HepG2 (cell line): ENCODE results near the gene SIVA1. TPM values are rescaled to one million over a fixed set of nuclear protein-coding genes. Genes with fewer than 3 reads are reported as not detected.

Experiments
- ATAC-seq: fragments of 200-7000 bp; cut with Tn5 transposase; 3 replicates; pipeline ENCODE4 v1.9.1; 2020; ENCODE audit warnings: mild to moderate bottlenecking, moderate library complexity
- BruUV-seq: library from RNA; stranded (reverse); fragments of 400-500 nt; replicated peaks from 2 replicates; lab custom pipeline; 2021; lab: Mats Ljungman, UMichigan
- CTCF ChIA-PET: fragments of 300-600 bp; formaldehyde crosslinking; extraction: SDS; loops from one replicate; lab custom pipeline; 2021; ENCODE audit warnings: low total read pairs, inconsistent platforms, low intra/inter-chr PET ratio; lab: Yijun Ruan, JAX
- POLR2A ChIA-PET: fragments of 350-600 bp; sonication (Branson Sonifier 250); formaldehyde crosslinking; loops from one replicate; lab custom pipeline; 2020; ENCODE audit warnings: antibody characterized with exemption, inconsistent platforms; lab: Yijun Ruan, JAX
- DNase-seq: peaks from one replicate; pipeline ENCODE4 v3.0.0-alpha.2; 2015; ENCODE audit warnings: low spot score
- FAIRE-seq: peaks from 3 replicates; lab custom pipeline; 2011; peaks lifted over from hg19 to GRCh38; lab: Jason Lieb, UNC
- H2AFZ ChIP-seq: one replicate; pipeline ENCODE4 v1.6.1; 2011; ENCODE audit warnings: low read length, inconsistent platforms
- H3K27ac ChIP-seq: fragments of 300-600 bp; 3 replicates; pipeline ENCODE4 v1.8.0; 2011; ENCODE audit warnings: mixed run types, mild to moderate bottlenecking, mixed read lengths, low read length, inconsistent platforms; ENCODE audit not compliant: insufficient read depth; ENCODE audit errors: extremely low read length
- H3K27me3 ChIP-seq, 2 experiments: fragments of 200-600 bp in 1 of 2; 2 replicates in 1 of 2; 3 replicates in 1 of 2; pipeline versions ENCODE4 v1.6.0 to v1.8.0; 2011; ENCODE audit warnings: low read length in 2 of 2, mild to moderate bottlenecking in 2 of 2, moderate library complexity in 2 of 2, inconsistent platforms in 1 of 2; ENCODE audit not compliant: insufficient read depth in 2 of 2, control insufficient read depth in 1 of 2
- H3K36me3 ChIP-seq, 2 experiments: fragments of 200-600 bp in 1 of 2; replicated peaks in 1 of 2; 2 replicates in 1 of 2; 3 replicates in 1 of 2; pipeline versions ENCODE4 v1.5.1 to v1.8.0; 2011; ENCODE audit warnings: low read length in 2 of 2, inconsistent platforms in 1 of 2; ENCODE audit not compliant: insufficient read depth in 2 of 2, control insufficient read depth in 1 of 2
- H3K4me1 ChIP-seq: 2 replicates; pipeline ENCODE4 v1.5.1; 2012; ENCODE audit warnings: low read length, inconsistent platforms; ENCODE audit not compliant: insufficient read depth
- H3K4me2 ChIP-seq: 2 replicates; pipeline ENCODE4 v1.6.0; 2011; ENCODE audit warnings: low read depth, low read length, inconsistent platforms
- H3K4me3 ChIP-seq, 3 experiments: fragments of 200-600 bp in 1 of 3; sonication (generic), shearing (Covaris generic) in 1 of 3; replicated peaks in 1 of 3; 2 replicates each; pipeline ENCODE4 v1.5.1; 2011 to 2016; ENCODE audit warnings: low read length in 3 of 3, inconsistent platforms in 2 of 3, low read depth in 2 of 3, mild to moderate bottlenecking in 2 of 3, control low read depth in 1 of 3, mixed read lengths in 1 of 3; ENCODE audit not compliant: insufficient read depth in 1 of 3
- H3K79me2 ChIP-seq: one replicate; pipeline ENCODE4 v1.6.1; 2011; ENCODE audit warnings: low read length, inconsistent platforms; ENCODE audit not compliant: insufficient read depth
- H3K9ac ChIP-seq: 2 replicates; pipeline ENCODE4 v1.6.0; 2011; ENCODE audit warnings: mild to moderate bottlenecking, low read depth, low read length, inconsistent platforms; ENCODE audit not compliant: insufficient read depth
- H3K9me3 ChIP-seq: 2 replicates; pipeline ENCODE4 v1.5.1; 2012; ENCODE audit warnings: mild to moderate bottlenecking, low read length
- H4K20me1 ChIP-seq: 2 replicates; pipeline ENCODE4 v1.6.0; 2011; ENCODE audit warnings: inconsistent platforms, mild to moderate bottlenecking, low read length, moderate library complexity; ENCODE audit not compliant: insufficient read depth
- MAZ ChIP-seq, 2 experiments: sonication (generic) in 1 of 2; formaldehyde crosslinking in 1 of 2; IDR thresholded peaks; 2 replicates each; pipeline versions ENCODE4 v1.5.0 to v1.6.1; 2012 to 2020; ENCODE audit warnings: low read depth in 2 of 2, mild to moderate bottlenecking in 2 of 2, borderline replicate concordance in 1 of 2, improper control_type of control experiment in 1 of 2, low read length in 1 of 2, missing genetic modification reagents in 1 of 2, moderate library complexity in 1 of 2
- NFE2L1 ChIP-seq: sonication (generic); formaldehyde crosslinking; IDR thresholded peaks from 2 replicates; pipeline ENCODE4 v1.4.0; 2020; ENCODE audit warnings: missing genetic modification reagents, mild to moderate bottlenecking, borderline replicate concordance
- NFIC ChIP-seq: IDR thresholded peaks from 2 replicates; pipeline ENCODE4 v1.6.1; 2012; ENCODE audit warnings: mild to moderate bottlenecking, low read length, inconsistent platforms
- PITX1 ChIP-seq: sonication (generic); formaldehyde crosslinking; IDR thresholded peaks from 2 replicates; pipeline ENCODE4 v1.5.1; 2020; ENCODE audit warnings: mild to moderate bottlenecking, missing genetic modification reagents
- PTBP1 ChIP-seq: fragments of 200-400 bp; formaldehyde crosslinking; IDR thresholded peaks from 2 replicates; pipeline ENCODE4 v1.6.1; 2018; ENCODE audit warnings: low read length, low read depth; ENCODE audit not compliant: poor library complexity, severe bottlenecking
- THYN1 ChIP-seq: sonication (generic); formaldehyde crosslinking; IDR thresholded peaks from 2 replicates; pipeline ENCODE4 v1.8.1; 2023; ENCODE audit warnings: low read depth, mild to moderate bottlenecking, moderate library complexity, missing genetic modification reagents, borderline replicate concordance
- ZBTB34 ChIP-seq: sonication (generic); formaldehyde crosslinking; IDR thresholded peaks from 2 replicates; pipeline ENCODE4 v1.8.0; 2022; ENCODE audit warnings: mild to moderate bottlenecking, missing genetic modification reagents
- ZBTB42 ChIP-seq: sonication (generic); formaldehyde crosslinking; IDR thresholded peaks from 2 replicates; pipeline ENCODE4 v1.5.0; 2020; ENCODE audit warnings: mild to moderate bottlenecking, missing genetic modification reagents
- ZNF451 ChIP-seq: sonication (generic); formaldehyde crosslinking; IDR thresholded peaks from 2 replicates; pipeline ENCODE4 v1.5.0; 2020; ENCODE audit warnings: mild to moderate bottlenecking, missing genetic modification reagents
- ZNF709 ChIP-seq: sonication (generic); formaldehyde crosslinking; IDR thresholded peaks from 2 replicates; pipeline ENCODE4 v1.5.0; 2020; ENCODE audit warnings: mild to moderate bottlenecking, missing genetic modification reagents
- ZNF816 ChIP-seq: sonication (generic); formaldehyde crosslinking; IDR thresholded peaks from 2 replicates; pipeline ENCODE4 v1.8.0; 2022; ENCODE audit warnings: missing genetic modification reagents, mild to moderate bottlenecking, borderline replicate concordance
- WGBS: methylation state at CpG from one replicate; pipeline ENCODE4 v1.1.6; 2017; ENCODE audit warnings: low lambda C conversion rate; 5-methylcytosine and 5-hydroxymethylcytosine counted together
- in situ Hi-C: cut with HindIII; loops from 2 replicates; pipeline ENCODE4 v1.10.0; 2017; ENCODE audit warnings: low pct_unique_long_range_greater_than_20kb; ENCODE audit not compliant: extremely low pct_ligation_motif_present
- intact Hi-C: fragments of 100-400 bp; cut with micrococcal nuclease; formaldehyde crosslinking; loops from one replicate; pipeline ENCODE4 v1.10.0; 2022; ENCODE audit not compliant: unreplicated experiment
- polyA plus RNA-seq, 8 experiments: library from polyadenylated mRNA; depleted of rRNA in 3 of 8; stranded (reverse) in 7 of 8; unstranded in 1 of 8; fragments of >200 nt; fragmentation: Illumina TruSeq in 4 of 8; extraction: Trizol in 4 of 8; gene quantifications; 2 replicates each; pipeline versions ENCODE4 v1.2.1 to v1.2.3, GENCODE V29; 2011 to 2016; ENCODE audit warnings: low read depth in 4 of 8, missing spikeins in 1 of 8, mixed read lengths in 1 of 8; ENCODE audit not compliant: insufficient read depth in 1 of 8
- total RNA-seq, 5 experiments: library from RNA; depleted of rRNA; stranded (reverse); fragments of >200 nt; fragmentation: Illumina TruSeq; extraction: Trizol; gene quantifications; 2 replicates each; pipeline ENCODE4 v1.2.3, GENCODE V29; 2016; ENCODE audit warnings: low read depth in 1 of 5
- TF ChIP-seq, protein P1 (sequence below): sonication (generic); formaldehyde crosslinking; IDR thresholded peaks from 2 replicates; pipeline ENCODE4 v1.4.0; 2020; ENCODE audit warnings: missing genetic modification reagents

SIVA1 gene
- total and polyA plus RNA-seq, 2 of the 13 experiments (the other 11 are each of a cell fraction or from before 2014, with no cell fraction given) = 123 to 186 TPM

GRCh38 chr14:104801520-104802393, 48.8 kb downstream of the SIVA1 start:
- no TSS peak for BruUV-seq
- Histone ChIP-seq H3K27me3 (no peaks in the 10 kb centered on the region), H3K9me3 (no peaks in the 10 kb centered on the region), H4K20me1 (peaks cover 7% of the 10 kb centered on the region; the same call in 1 of the 2 replicates), H2AFZ (no peak overlapping the region), H3K4me1 (peaks cover 66% of the 10 kb centered on the region), H3K4me2 (peak overlapping the region; percentile 95), H3K36me3 (no peaks in the 10 kb centered on the region), H3K4me3 (peak overlapping the region; percentile 62 to 79 (median 63); a peak in 5 of 6 replicates), H3K9ac (peak overlapping the region; percentile 64), H3K79me2 (no peaks in the 10 kb centered on the region), H3K27ac (peak overlapping the region; percentile 64)
- 93% methylated on average over 20 of the region's 45 CpGs for WGBS
- ATAC-seq = no peak
- DNase-seq = no peak
- POLR2A ChIA-PET = interaction anchor here (0.7 to 2.0 kb wide), 8 partner anchors 20 to 219 kb away, joined by 3 to 12 read pairs (median 6); partner anchors contain the start of genes CDCA4 and CEP170B
- CTCF ChIA-PET = interaction anchor here (1.2 kb wide), 1 partner anchor 25 kb away, joined by 3 read pairs; no protein-coding TSS in a partner anchor
- FAIRE-seq = no peak
- in situ Hi-C loops = no loop called here
- intact Hi-C loops = no loop called here
- no peak for TF ChIP-seq PTBP1
- 0 out of 2 replicates have a peak, but pooled peaks have one; percentile 56 for TF ChIP-seq ZNF451
- no peak for TF ChIP-seq ZBTB42 (CRISPR knock-in tag)
- 0 out of 2 replicates have a peak, but pooled peaks have one; percentile 12 for TF ChIP-seq THYN1 (CRISPR knock-in tag)
- TF ChIP-seq ZNF816 (CRISPR knock-in tag) = 0 out of 2 replicates have a peak, but pooled peaks have one; percentile 12
- TF ChIP-seq, protein P1, sequence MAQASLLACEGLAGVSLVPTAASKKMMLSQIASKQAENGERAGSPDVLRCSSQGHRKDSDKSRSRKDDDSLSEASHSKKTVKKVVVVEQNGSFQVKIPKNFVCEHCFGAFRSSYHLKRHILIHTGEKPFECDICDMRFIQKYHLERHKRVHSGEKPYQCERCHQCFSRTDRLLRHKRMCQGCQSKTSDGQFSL (CRISPR knock-in tag) = no peak
- TF ChIP-seq NFIC = no peak
- no peak for TF ChIP-seq MAZ (IDR thresholded peaks at IDR 0.05; ENCODE audit: borderline replicate concordance, low read depth, low read length)
- no peak for TF ChIP-seq MAZ (CRISPR knock-in tag; IDR thresholded peaks at IDR 0.05; ENCODE audit: low read depth)
- TF ChIP-seq ZNF709 (CRISPR knock-in tag) = no peak
- TF ChIP-seq PITX1 = no peak
- TF ChIP-seq NFE2L1 (CRISPR knock-in tag) = peak; percentile 14; the same call in 1 of the 2 replicates
- TF ChIP-seq ZBTB34 (CRISPR knock-in tag) = no peak
